DMS53 (cell line): ENCODE data around the gene KRT83.
"Not testable (repeated sequence)": the region's sequence is repeated elsewhere in the genome, so short reads cannot be mapped to it uniquely, and the experiment has no call there.

Source experiments
- DNase-seq: peaks from one replicate; lab custom pipeline; 2025; lab: John Stamatoyannopoulos, UW

Gene KRT83

GRCh38 chr12:52353766-52354165 lies 32.6 kb upstream of the KRT83 start:
- DNase-seq = no peak

- DNase-seq = no peak
These were observed 31.8 kb upstream of the KRT83 start for GRCh38 chr12:52352951-52353350.

- no peak for DNase-seq
These were observed 30.2 kb upstream of the KRT83 start for GRCh38 chr12:52351196-52352059.

- no peak for DNase-seq
These were observed 29.6 kb upstream of the KRT83 start for GRCh38 chr12:52350786-52351185.

- no peak for DNase-seq
These were observed 28.9 kb upstream of the KRT83 start for GRCh38 chr12:52350021-52350620.

GRCh38 chr12:52349196-52349595 lies 28.0 kb upstream of the KRT83 start:
- DNase-seq = no peak

- no peak for DNase-seq
These were observed 26.6 kb upstream of the KRT83 start for GRCh38 chr12:52347551-52348510.

DNA sequence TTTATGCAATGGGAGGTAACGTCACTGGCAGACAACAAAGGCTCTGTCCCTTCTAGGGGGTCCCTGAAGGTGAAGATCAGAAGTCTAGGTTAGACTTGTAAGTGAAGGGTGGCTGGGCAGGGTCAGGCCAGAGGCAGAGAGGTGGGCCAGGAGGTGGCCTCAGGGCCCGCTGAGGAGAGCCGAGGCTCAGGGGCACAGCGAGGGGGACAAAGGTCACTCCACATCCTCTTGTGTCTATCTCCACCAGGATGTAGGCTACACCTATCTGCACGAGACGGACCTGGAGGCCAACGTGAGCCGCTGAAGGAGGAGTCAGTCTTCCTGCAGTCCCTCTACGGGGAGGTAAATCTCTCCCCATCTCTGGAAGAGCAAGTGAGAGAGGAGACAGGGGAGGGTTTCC lies 25.8 kb upstream of the KRT83 start:
- DNase-seq = no peak

DNA sequence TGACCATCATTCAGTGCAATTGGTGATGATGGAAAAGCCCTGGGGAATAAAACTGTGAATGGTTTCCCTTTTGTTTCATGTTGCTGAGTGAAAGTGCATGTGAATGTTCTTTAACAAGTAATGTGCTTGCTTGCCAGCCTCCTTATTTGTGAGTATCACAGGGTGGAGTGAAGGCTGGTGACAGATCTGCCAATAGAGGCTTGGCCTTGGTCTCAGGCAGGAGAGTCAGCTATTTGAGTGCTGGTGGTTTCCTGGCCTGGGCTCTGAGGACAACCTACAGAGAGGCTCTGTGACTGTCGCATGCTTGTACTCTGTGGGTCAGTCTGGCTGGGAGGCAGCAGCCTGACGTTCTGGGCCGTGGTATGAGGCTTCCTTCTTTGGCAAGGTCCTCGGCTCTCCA lies 25.4 kb upstream of the KRT83 start:
- peak; percentile 28 for DNase-seq

DNA sequence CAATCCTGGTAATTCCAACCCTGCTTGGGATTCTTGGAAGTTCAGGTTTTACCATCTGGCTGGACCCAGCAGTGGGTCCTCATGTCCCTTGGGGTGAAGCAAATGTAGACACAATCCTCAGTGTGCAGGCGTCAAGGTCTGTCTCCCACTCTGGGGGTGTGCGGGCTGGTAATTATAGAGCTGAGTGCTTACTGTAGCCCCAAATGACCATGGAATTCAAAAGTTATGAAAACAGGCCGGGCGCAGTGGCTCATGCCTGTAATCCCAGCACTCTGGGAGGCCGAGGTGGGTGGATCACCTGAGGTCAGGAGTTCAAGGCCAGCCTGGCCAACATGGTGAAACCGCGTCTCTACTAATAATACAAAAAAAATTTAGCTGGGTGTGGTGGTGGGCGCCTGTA lies 23.8 kb upstream of the KRT83 start:
- not testable (repeated sequence) for DNase-seq

GRCh38 chr12:52344111-52344510 lies 22.9 kb upstream of the KRT83 start:
- DNase-seq = no peak

GRCh38 chr12:52343550-52343949 lies 22.4 kb upstream of the KRT83 start:
- no peak for DNase-seq

GRCh38 chr12:52342781-52343490 lies 21.7 kb upstream of the KRT83 start:
- no peak for DNase-seq

GRCh38 chr12:52341066-52341580 lies 19.9 kb upstream of the KRT83 start:
- no peak for DNase-seq

DNA sequence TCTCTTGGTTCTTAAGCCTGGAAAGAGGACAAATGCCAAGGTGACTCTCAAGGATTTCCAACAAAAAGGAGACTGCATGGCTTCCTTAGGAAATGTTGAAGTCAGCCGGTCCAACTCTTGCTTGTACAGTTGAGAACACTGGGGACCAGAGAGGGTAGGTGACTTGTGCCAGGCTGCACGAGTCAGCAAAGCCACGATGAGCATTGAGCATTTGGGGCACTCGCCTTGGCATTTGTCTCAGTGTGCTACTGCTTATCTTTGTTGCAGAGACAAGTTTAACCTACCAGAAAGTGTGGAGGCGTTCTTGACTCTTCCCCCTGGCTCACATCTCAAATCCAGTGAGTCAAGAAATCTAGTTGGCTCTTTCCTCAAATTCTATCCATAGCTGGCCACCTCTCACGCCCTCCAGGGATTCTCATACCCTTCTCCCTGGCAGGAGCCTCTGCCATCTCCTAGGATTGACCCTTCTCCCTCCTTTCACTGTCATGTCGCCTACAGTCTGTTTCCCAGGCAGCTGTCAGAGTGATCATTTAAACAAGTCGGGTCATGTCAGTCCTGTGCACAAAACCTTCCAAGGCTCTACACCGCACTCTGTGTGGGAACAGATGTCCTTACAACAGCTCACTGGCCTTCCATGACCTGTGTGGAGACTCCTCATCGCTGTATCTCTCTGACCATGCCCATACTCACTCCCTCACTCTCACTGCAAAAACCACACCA lies 17.2 kb upstream of the KRT83 start:
- DNase-seq = no peak

GRCh38 chr12:52337054-52337453 lies 15.9 kb upstream of the KRT83 start:
- no peak for DNase-seq

DNA sequence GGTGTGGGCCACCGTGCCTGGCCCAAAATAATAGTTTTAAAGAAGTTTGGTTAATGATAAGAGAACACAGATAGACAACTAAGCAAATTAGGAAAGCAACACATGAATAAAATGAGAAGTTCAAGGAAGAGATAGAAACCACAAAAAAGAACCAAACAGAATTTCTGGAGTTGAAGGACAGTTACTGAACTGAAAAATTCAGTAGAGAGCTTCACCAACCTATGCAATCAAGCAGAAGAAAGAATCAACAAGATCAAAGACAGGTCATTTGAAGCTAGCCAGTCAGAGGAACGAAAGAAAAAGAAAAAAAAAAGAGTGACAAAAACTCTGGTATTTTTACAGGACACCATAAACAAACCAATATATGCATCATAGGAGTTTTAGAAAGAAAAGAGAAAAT lies 15.4 kb upstream of the KRT83 start:
- no peak for DNase-seq

DNA sequence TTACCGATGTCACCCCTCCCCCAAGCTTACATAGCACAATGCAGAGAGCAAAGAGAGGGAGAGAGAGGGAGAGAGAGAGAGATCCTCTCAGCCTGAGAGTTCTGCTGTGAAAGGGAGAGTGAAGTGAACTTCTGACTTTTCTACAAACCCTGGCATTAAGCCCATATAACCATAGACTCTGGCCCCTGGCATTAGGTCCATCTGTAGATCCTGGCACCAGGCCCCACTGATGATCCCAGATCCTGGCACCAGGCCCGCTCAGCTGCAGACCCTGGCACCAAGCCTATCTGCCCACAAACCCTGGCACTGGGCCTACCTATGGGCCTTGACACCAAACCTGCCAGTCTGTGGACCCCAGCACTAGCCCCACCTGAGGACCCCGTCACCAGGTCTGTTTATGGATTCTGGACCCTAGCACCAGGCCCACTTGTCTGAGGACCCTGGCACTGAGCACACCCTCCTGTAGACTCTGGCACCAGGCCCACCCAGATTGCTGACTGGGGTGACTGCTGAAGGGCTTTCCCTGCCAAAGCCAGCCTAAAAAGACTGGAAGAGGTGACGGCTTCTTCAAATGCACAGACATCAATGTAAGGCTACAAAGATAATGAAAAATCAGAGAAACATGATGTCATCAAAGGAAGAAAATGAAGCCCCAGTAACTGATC lies 14.5 kb upstream of the KRT83 start:
- no peak for DNase-seq

DNA sequence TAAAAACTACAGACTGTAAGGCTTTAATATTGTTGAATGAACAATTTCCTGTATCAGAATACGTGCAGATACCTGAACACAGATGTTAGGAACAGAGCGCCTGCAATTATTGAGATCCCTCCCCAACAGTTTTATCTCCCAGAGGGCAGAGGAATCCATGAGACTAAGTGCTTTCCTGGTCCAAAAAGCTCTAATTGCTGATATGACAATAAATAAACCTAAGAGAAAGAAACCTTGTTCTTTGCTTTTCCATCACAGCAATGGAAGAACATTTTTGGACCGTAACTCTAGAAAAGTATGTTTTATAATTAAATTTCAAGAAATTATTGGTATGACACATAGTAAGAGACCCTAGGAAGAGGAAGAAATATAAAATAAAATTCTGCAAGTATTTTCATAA lies 13.0 kb upstream of the KRT83 start:
- no peak for DNase-seq

GRCh38 chr12:52333321-52333720 lies 12.1 kb upstream of the KRT83 start:
- DNase-seq = no peak
